CD4-positive, alpha-beta T cell treated with Interleukin-17A for 1 hour (primary cell): ENCODE results near the gene MAPKAPK2.
A peak's percentile ranks its signal among the peaks of the same experiment; 100 is the strongest.
"Not testable (repeated sequence)": the region's sequence is repeated elsewhere in the genome, so short reads cannot be mapped to it uniquely, and the experiment has no call there.

Experiments
- DNase-seq: peaks from one replicate; pipeline ENCODE4 v3.0.0-alpha.2; 2020

Gene MAPKAPK2

DNA sequence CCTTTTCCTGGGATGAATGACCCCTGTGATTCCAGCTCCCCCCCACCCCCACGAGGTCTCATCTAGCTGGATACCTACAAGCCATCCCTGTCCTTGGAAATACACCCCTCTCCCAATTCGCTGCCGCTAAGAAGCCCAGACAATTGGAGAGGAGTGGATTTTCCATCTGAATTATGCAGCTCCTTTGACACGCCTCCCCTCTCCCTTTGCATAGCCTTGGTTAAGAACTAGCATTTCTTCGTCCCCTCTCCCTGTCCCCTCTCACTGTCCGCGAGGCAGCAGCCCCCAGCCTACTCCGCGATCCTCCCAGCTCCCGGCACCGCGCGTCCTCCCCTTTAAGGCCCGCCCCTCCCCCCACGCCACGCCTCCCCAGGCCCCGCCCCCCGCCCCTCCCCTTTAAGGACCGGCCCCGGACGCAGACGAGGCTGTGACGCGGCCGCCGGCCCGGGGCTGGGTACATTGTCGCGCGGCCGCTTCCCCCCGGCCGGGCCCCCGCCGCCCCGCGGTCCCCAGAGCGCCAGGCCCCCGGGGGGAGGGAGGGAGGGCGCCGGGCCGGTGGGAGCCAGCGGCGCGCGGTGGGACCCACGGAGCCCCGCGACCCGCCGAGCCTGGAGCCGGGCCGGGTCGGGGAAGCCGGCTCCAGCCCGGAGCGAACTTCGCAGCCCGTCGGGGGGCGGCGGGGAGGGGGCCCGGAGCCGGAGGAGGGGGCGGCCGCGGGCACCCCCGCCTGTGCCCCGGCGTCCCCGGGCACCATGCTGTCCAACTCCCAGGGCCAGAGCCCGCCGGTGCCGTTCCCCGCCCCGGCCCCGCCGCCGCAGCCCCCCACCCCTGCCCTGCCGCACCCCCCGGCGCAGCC lies at the start of gene MAPKAPK2:
Gene MAPKAPK2 (plus strand): TSS at position 428 of the 856 bp plus-strand sequence. CDS start 325 bp downstream, at position 753.
- DNase-seq = peak; percentile 77

GRCh38 chr1:206635080-206635977 lies 49.4 kb upstream of the MAPKAPK2 start, which contains the start of gene DYRK3:
Gene DYRK3 (plus strand): TSS chr1:206635536. CDS start chr1:206635704, 168 bp downstream.
- DNase-seq = peak; percentile 89

DNA sequence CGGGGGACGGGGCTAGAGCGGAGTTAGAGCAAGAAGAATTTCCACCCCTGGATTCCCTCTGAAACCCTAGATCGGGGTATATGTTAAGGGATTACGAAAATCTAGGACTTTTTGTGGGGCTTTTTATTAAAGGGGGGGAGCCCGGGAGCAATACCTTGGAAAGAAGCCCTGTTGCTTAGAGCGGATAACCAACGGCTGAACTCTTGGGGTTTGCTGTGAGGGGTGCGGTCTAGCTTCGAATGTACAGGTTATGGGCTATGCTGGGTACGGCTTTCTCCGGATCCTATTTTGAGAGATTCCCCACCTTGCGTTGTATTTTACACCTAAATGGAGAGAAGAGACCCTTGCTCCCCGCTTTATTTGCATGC lies 48.7 kb upstream of the MAPKAPK2 start:
- peak; percentile 7 for DNase-seq

DNA sequence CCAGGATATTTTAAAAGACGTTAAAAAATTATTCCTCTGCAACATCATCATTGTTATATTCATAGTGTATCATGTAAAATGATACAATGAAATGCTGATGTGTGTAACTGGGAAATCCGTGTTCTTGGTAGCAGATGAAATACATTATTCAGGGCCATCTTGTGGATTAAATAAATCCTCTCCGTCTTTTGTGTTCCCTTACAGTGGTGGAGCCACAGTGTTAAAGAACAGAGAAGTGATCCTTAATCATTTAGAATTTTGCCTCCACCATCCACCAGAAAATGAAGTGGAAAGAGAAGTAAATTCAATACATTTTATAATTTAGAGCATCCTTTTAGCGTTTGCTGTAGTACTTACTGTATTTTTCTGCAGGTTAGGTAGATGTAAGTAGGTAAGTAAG lies 48.0 kb upstream of the MAPKAPK2 start:
- DNase-seq = no peak

DNA sequence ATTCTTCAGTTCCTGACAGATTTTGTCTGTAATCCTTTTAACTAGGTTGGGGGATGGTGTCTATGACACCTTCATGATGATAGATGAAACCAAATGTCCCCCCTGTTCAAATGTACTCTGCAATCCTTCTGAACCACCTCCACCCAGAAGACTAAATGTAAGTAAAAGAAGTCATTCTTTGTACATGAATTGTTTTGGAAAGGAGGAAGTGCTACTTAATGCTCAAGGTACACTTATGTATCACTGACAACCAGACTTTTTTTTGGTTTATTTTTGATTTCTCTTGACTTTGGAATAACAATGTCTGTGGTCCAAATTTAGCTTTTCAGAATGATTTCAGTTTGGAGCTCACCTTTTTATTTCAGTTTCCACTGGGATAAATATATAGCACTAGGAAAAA lies 47.1 kb upstream of the MAPKAPK2 start:
- DNase-seq = no peak

DNA sequence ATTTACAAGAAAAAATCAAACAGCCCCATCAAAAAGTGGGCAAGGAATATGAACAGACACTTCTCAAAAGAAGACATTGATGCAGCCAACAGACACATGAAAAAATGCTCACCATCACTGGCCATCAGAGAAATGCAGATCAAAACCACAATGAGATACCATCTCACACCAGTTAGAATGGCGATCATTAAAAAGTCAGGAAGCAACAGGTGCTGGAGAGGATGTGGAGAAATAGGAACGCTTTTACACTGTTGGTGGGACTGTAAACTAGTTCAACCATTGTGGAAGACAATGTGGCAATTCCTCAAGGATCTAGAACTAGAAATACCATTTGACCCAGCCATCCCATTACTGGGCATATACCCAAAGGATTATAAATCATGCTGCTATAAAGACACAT lies 42.6 kb upstream of the MAPKAPK2 start:
- DNase-seq = not testable (repeated sequence)

DNA sequence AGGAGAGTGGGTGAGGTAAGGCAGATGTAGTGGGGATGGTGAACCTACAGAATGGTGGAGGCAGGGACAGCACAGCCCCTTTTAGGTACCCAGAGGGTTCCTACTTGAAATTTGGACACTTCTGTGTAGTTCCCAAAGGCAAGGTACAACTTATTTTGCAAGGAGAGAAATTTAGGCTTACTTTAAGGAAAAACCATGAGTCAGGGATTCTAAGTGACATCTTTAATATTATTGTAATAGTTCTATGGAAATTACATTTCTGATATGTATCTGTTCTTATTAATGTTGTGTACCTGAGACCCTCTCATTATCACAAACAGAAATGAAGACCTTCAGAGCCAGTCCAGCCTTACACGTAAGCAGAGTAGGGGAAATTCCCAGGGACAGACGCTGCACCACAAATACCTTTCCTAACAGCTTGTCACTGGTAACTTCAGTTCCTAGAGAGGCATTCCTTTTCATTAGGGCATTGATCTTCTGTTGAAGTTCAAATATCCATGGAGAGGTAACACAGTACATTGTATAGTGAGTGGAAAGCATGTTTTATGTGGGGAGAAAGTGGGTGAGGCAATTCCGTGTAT lies 41.5 kb upstream of the MAPKAPK2 start:
- DNase-seq = no peak

- DNase-seq = no peak
Measured at GRCh38 chr1:206646504-206646903, 38.2 kb upstream of the MAPKAPK2 start.

GRCh38 chr1:206647224-206647623 lies 37.5 kb upstream of the MAPKAPK2 start:
- DNase-seq = no peak

DNA sequence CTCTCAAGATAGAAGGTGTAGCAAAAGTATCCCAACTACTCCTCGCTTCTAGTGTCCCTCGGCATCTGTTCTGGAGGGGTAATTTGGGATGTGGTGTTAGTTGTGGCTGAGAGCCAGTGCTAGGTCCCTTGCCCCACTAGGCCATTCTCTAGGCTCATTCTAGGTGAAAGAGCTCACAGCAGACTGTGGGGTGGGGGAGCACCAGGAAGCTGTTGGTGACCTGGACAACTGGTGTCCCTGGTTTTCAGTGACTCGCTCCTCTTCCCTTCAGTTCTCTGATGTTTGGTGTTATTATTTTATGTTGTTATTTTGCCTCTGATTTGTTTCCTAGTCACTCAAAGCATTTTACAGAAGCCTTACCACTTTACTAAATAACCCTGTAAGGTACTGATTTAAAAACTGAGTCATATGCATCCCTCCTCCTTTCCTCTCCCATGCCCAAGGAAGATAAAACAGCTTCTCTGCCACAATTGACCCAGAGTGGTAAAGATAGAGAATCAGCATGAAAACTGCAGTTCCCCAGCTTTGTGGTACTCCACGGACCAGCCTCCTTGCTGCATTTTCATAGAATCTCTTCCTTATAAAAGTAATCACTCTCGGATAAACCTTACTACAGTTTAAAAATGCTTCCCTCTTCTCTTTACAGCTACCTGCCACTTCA lies 35.3 kb upstream of the MAPKAPK2 start:
- DNase-seq = no peak

DNA sequence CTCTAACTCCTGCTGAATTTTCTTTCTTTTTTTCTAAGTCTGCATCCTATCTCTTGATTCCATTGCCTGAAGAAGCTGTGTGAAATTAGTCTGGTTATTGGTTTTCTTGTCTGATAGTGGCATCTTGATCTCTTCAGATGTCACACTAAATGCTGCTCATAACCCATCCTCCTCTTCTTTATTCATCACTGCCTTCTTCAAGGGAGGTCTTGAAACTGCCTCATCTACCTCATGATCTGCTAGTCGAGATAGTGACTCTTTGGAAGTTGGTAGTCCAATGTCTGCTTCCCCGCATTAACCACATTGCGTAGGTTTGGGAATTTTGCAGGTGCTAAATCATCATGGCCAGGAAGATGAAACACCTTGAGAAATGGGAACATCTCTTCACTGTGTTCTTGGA lies 33.7 kb upstream of the MAPKAPK2 start:
- no peak for DNase-seq

DNA sequence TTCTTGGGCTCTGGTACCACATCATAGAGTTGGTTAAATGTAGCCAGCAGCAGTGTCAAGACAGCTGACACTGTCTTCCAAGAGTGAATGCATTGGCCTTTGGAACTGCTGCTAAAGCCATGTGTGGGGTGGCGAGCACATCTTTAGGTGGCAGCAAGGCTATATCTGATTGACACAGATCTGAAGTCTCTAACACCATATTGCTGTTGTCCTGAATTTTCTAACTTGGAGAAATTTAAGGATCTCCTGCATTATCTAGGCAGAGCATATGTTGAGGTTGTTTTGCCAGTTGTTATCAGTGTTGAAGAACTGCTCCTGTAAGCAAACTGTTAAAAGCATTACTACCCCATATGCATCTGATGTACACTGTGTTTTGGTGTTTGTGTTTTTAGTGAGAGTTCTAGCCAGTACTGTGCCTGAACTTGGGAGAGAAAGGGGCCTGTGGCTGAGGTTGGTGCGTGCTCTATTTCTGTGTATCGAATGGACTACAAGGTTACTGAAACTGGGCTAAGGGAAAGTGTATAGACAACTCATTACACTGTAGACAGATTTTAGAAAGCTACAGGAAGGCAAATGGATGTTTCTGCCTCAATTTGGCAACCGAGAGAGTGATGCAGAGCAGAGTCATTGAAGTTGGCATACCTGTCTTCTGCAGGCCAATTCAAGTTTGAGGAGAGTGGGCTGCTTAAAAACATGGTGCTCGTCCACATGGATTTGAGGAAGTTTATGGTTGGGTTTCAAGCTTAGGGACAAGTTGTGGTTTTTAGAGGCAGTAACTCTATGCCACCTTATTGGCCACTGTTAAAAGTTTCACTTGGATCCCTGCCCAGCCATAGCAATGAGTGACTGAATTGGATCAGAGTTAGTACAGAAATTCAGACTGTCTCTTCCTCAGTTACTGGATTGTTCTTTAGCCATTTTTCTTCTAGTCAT lies 32.5 kb upstream of the MAPKAPK2 start:
- DNase-seq = no peak

DNA sequence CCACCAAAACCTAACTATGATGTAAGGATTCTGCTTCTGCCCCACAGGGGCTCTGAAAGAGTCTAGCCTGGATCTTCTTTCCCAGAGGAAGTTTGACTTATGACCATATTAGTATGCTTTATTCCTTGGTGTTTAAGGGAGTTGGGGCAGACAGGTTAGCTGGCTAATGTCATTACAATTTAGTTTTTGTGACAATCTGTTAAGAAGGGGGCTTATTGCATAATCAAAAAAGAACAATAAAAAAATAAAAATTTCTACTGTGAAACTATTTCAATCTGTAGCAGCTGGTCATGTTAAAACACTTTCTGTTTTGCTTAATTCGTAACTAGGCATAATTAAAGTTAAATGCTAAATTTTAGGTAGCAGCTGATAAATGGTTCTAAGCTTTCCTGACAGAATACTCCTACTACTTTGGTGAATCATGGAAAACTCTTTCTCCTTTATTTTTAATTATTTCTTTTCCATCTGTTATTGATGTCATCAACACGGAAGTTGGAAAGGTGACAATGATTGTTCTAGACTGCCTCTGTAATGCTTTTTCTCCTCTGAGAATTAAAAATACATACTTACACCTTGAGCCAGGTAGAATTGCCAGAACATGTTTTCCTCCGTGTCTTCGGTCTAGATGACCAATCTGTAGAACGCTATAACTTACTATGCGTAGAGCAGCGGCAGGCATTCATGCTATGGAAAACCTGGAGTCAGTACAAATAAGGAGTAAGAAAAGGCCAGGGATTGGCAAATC lies 30.8 kb upstream of the MAPKAPK2 start:
- no peak for DNase-seq

- DNase-seq = no peak
Measured at GRCh38 chr1:206654828-206655227, 29.9 kb upstream of the MAPKAPK2 start.

DNA sequence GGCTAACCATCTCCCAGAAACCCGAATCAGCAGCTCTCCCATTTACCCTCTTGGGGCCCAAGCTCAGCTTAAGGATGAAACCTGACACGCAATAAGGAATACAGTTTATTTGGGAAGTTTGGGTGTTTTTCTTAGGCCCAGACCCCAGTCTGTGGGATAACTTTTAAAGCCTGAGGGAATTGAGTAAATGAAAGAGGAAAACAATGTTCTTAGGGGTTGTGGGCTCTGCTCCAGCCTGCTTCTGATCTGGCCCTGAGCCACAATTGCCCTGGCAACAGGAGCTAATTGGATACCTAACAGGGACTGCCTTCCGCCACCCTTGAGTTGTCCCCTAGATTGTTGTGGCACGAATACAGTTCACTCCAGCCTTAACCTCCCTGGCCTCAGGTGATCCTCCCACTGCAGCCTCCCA lies 29.2 kb upstream of the MAPKAPK2 start:
- DNase-seq = no peak

DNA sequence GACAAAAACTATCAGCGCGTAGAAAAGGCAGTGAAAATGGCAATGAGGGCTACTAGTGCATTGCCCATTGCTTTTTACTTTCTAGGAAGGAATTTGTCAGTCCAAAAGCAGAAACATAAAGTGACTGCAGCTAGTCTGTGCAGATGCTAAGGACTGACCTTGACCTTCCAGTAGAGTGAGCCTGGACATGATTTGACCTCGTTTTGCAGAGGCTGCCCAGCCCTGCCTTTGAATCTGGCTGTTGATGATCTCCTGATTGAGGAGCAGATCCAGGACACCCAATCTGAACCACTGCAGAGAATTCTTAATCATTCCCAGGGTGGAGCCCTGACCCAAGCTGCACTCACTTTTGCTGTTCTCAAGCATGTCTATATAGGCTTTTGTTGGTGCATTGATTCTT lies 27.8 kb upstream of the MAPKAPK2 start:
- DNase-seq = no peak

- no peak for DNase-seq
Measured at GRCh38 chr1:206657751-206658150, 27.0 kb upstream of the MAPKAPK2 start.

DNA sequence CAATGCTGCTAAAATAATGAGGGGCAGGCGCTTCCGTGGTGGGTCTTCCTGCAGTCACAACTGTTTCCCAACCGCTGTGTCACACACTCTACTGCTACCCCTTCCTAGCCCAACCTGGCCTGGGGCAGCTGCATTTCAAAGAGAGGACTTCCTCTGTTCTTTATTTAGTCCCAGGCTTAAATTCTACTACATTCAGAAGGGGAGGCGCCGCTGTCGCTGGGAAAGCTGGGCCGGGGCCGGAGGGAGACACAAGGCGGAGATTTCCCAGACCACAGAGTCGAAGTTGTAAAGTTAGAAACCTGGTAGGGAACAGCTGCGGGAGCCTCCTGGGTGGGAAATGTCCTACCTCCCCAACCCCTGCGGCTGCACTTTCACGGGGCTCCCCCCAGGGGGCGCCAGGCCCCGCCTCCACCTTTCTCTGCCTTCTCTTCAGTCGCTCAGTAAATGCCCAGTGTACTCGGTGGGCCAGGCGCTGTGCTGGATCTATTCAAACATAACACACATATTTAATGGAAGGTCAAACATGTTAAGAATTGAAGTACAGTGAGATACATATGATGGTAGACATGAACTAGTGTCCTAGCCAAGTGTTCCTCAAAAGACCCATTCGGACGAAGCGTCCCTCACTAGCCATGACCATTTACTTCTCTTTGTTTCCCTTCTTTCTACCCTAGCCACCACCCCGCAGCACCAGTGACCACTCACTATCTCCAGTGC lies 26.3 kb upstream of the MAPKAPK2 start:
- peak; percentile 63 for DNase-seq

- no peak for DNase-seq
Measured at GRCh38 chr1:206658981-206659273, 25.8 kb upstream of the MAPKAPK2 start.

- no peak for DNase-seq
Measured at GRCh38 chr1:206660136-206660535, 24.6 kb upstream of the MAPKAPK2 start.
